ENCODE data around the gene FILIP1.

DNA sequence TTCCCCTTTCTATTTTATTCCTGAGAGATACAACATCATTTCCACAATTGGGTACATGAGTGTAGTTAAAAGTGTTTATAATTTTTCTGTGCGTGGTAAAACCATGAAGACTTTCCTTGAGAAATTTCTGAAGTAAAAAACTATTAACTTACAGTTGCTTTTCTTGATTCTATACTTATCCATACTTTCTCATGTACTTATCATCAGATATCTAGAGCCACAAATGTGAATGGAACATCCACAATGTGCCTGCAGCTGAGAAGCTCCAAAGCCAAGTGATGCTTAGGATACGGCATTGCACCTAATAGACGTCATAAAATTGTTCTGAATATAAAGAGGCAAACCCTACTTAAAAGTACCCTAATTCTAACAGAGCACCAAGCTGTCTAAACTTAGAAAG is 2.9 kb downstream of the FILIP1 start:
- TF ChIP-seq, protein P1, sequence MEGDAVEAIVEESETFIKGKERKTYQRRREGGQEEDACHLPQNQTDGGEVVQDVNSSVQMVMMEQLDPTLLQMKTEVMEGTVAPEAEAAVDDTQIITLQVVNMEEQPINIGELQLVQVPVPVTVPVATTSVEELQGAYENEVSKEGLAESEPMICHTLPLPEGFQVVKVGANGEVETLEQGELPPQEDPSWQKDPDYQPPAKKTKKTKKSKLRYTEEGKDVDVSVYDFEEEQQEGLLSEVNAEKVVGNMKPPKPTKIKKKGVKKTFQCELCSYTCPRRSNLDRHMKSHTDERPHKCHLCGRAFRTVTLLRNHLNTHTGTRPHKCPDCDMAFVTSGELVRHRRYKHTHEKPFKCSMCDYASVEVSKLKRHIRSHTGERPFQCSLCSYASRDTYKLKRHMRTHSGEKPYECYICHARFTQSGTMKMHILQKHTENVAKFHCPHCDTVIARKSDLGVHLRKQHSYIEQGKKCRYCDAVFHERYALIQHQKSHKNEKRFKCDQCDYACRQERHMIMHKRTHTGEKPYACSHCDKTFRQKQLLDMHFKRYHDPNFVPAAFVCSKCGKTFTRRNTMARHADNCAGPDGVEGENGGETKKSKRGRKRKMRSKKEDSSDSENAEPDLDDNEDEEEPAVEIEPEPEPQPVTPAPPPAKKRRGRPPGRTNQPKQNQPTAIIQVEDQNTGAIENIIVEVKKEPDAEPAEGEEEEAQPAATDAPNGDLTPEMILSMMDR (IDR thresholded peaks at IDR 0.05), result no peak
- TF ChIP-seq POLR2A (IDR thresholded peaks at IDR 0.05), result no peak

Data from body of pancreas (tissue), 4 donors.